Frontal cortex (tissue), 4 donors: ENCODE results near the gene KDM6A. TPM values are rescaled to one million over a fixed set of nuclear protein-coding genes. Genes with fewer than 3 reads are reported as not detected.

Source experiments
- DNase-seq, 2 donors: peaks; one replicate each; pipeline ENCODE4 v3.0.0; 2012; ENCODE audit warnings: low spot score in 2 of 2
- FAIRE-seq: peaks from 2 replicates; lab custom pipeline; 2012; peaks lifted over from hg19 to GRCh38; lab: Jason Lieb, UNC
- total RNA-seq: library from RNA; depleted of rRNA; stranded (reverse); fragments of >200 nt; gene quantifications from one replicate; pipeline ENCODE4 v1.2.3, GENCODE V29; 2014
- donor health status: control.
- donor health status: control.
- donor health status: control.

The KDM6A gene
- total RNA-seq, 1 donor from 2014 or later: 27.7 TPM

- DNase-seq: no peak
Measured at GRCh38 chrX:44952329-44953027, 79.5 kb downstream of the KDM6A start.

GRCh38 chrX:44953734-44954502 is 80.9 kb downstream of the KDM6A start:
- FAIRE-seq: no peak

More at GRCh38 chrX:44952329-44953027, 79.5 kb downstream of the KDM6A start:
- no peak for FAIRE-seq

GRCh38 chrX:44954562-44954961 is 81.6 kb downstream of the KDM6A start:
- FAIRE-seq (no peak), DNase-seq (no peak)

More at GRCh38 chrX:44953734-44954502, 80.9 kb downstream of the KDM6A start:
- no peak for DNase-seq

GRCh38 chrX:44957848-44958247 is 84.9 kb downstream of the KDM6A start:
- DNase-seq (no peak), FAIRE-seq (no peak)

GRCh38 chrX:44958480-44958879 is 85.5 kb downstream of the KDM6A start:
- FAIRE-seq: no peak
- DNase-seq: no peak

- DNase-seq (no peak), FAIRE-seq (no peak)
Measured at GRCh38 chrX:44961817-44962607, 89.0 kb downstream of the KDM6A start.

- DNase-seq: no peak
- no peak for FAIRE-seq
Measured at GRCh38 chrX:44962944-44963343, 90.0 kb downstream of the KDM6A start.

- DNase-seq: no peak
- no peak for FAIRE-seq
Measured at GRCh38 chrX:44967221-44967620, 94.2 kb downstream of the KDM6A start.

- DNase-seq (no peak), FAIRE-seq (no peak)
Measured at GRCh38 chrX:44970709-44971108, 97.7 kb downstream of the KDM6A start.

- FAIRE-seq: no peak
- no peak for DNase-seq
Measured at GRCh38 chrX:44971674-44972073, 98.7 kb downstream of the KDM6A start.

- DNase-seq: no peak
- no peak for FAIRE-seq
Measured at GRCh38 chrX:44972132-44972531, 99.1 kb downstream of the KDM6A start.

- FAIRE-seq (no peak), DNase-seq (no peak)
Measured at GRCh38 chrX:44973420-44973932, 100.5 kb downstream of the KDM6A start.

GRCh38 chrX:44974451-44974850 is 101.5 kb downstream of the KDM6A start:
- FAIRE-seq (no peak), DNase-seq (no peak)

GRCh38 chrX:44975666-44976263 is 102.8 kb downstream of the KDM6A start:
- no peak for FAIRE-seq
- no peak for DNase-seq

GRCh38 chrX:44978976-44979375 is 106.0 kb downstream of the KDM6A start:
- FAIRE-seq (no peak), DNase-seq (no peak)

- no peak for FAIRE-seq
- no peak for DNase-seq
Measured at GRCh38 chrX:44980403-44980802, 107.4 kb downstream of the KDM6A start.

GRCh38 chrX:44980883-44981282 is 107.9 kb downstream of the KDM6A start:
- no peak for DNase-seq
- FAIRE-seq: no peak

- FAIRE-seq (no peak), DNase-seq (no peak)
Measured at GRCh38 chrX:44989995-44990770, 117.2 kb downstream of the KDM6A start.

GRCh38 chrX:44992775-44993174 is 119.8 kb downstream of the KDM6A start:
- no peak for FAIRE-seq
- no peak for DNase-seq
